A673 (cell line): ENCODE results near the gene CISD1.

ENCODE experiments used
- CTCF ChIP-seq: fragments of 300-800, 200-600 bp; sonication (generic); conservative IDR thresholded peaks from 2 replicates; pipeline ENCODE4 v1.5.1; 2017; ENCODE audit warnings: low read depth, mild to moderate bottlenecking, antibody characterized with exemption, low read length, moderate library complexity, mixed read lengths
- EZH2 ChIP-seq: fragments of 200-600 bp; sonication (generic); IDR thresholded peaks from 2 replicates; pipeline ENCODE4 v1.6.1; 2017; ENCODE audit warnings: borderline replicate concordance, low read depth, mild to moderate bottlenecking, mixed read lengths, antibody characterized with exemption, low read length; ENCODE audit not compliant: poor library complexity, severe bottlenecking

- no peak for TF ChIP-seq CTCF
- no peak for TF ChIP-seq EZH2
These were observed 25.7 kb upstream of the CISD1 start for GRCh38 chr10:58243269-58243668.
